IMR-90 (cell line): ENCODE results near the gene AGBL3. TPM values are rescaled to one million over a fixed set of nuclear protein-coding genes. Genes with fewer than 3 reads are reported as not detected.

Source experiments
- ATAC-seq: fragments of 200-7000 bp; cut with Tn5 transposase; 2 replicates; pipeline ENCODE4 v1.9.1; 2020; ENCODE audit warnings: low read depth, mild to moderate bottlenecking, moderate library complexity
- BruUV-seq: library from RNA; stranded (reverse); fragments of 400-500 nt; replicated peaks from 2 replicates; lab custom pipeline; 2021; lab: Mats Ljungman, UMichigan
- CTCF ChIA-PET: fragments of 300-600 bp; formaldehyde crosslinking; extraction: SDS; loops from one replicate; lab custom pipeline; 2021; ENCODE audit warnings: antibody characterized with exemption; lab: Yijun Ruan, JAX
- POLR2A ChIA-PET: fragments of 300-600 bp; sonication (Branson Sonifier 250); formaldehyde crosslinking; loops from one replicate; lab custom pipeline; 2022; ENCODE audit warnings: antibody characterized with exemption; ENCODE audit not compliant: unreplicated experiment; lab: Charles Lee
- DNase-seq: peaks from one replicate; pipeline ENCODE4 v3.0.0; 2013
- H2AFZ ChIP-seq: replicated peaks from 2 replicates; pipeline ENCODE3; 2013; ENCODE audit warnings: low read length, mild to moderate bottlenecking; ENCODE audit not compliant: poor library complexity
- H2AK5ac ChIP-seq: 2 replicates; pipeline ENCODE4 v1.6.1; 2013; ENCODE audit warnings: low read depth, low read length, inconsistent platforms
- H2AK9ac ChIP-seq: replicated peaks from 2 replicates; pipeline ENCODE3; 2013; ENCODE audit warnings: mild to moderate bottlenecking, low read depth, low read length, moderate library complexity; ENCODE audit not compliant: poor library complexity
- H2BK120ac ChIP-seq: 2 replicates; pipeline ENCODE4 v1.6.1; 2013; ENCODE audit warnings: low read depth, low read length, inconsistent platforms
- H2BK15ac ChIP-seq: 3 replicates; pipeline ENCODE4 v1.6.1; 2013; ENCODE audit warnings: low read depth, low read length, inconsistent platforms
- H2BK20ac ChIP-seq: 2 replicates; pipeline ENCODE4 v1.6.1; 2013; ENCODE audit warnings: low read depth, mild to moderate bottlenecking, inconsistent platforms, low read length, moderate library complexity
- H2BK5ac ChIP-seq: 2 replicates; pipeline ENCODE4 v1.6.1; 2013; ENCODE audit warnings: mild to moderate bottlenecking, low read depth, low read length, inconsistent platforms; ENCODE audit not compliant: poor library complexity, severe bottlenecking
- H3K14ac ChIP-seq: replicated peaks from 2 replicates; pipeline ENCODE4 v1.6.1; 2013; ENCODE audit warnings: low read depth, low read length, inconsistent platforms
- H3K18ac ChIP-seq: 2 replicates; pipeline ENCODE4 v1.6.1; 2013; ENCODE audit warnings: low read depth, low read length, control low read depth
- H3K23ac ChIP-seq: 2 replicates; pipeline ENCODE4 v1.6.1; 2013; ENCODE audit warnings: low read depth, low read length, inconsistent platforms
- H3K27ac ChIP-seq: 2 replicates; pipeline ENCODE4 v1.5.1; 2013; ENCODE audit warnings: mild to moderate bottlenecking, control low read depth, low read length; ENCODE audit not compliant: insufficient read depth
- H3K27me3 ChIP-seq: 2 replicates; pipeline ENCODE4 v1.6.1; 2013; ENCODE audit warnings: low read length; ENCODE audit not compliant: control insufficient read depth, insufficient read depth
- H3K36me3 ChIP-seq: 2 replicates; pipeline ENCODE4 v1.6.1; 2013; ENCODE audit warnings: low read length, mixed read lengths; ENCODE audit not compliant: control insufficient read depth, insufficient read depth
- H3K4ac ChIP-seq: 2 replicates; pipeline ENCODE4 v1.6.1; 2013; ENCODE audit warnings: low read depth, low read length, inconsistent platforms
- H3K4me1 ChIP-seq: 2 replicates; pipeline ENCODE4 v1.6.1; 2013; ENCODE audit warnings: low read length, mixed read lengths; ENCODE audit not compliant: control insufficient read depth, insufficient read depth
- H3K4me2 ChIP-seq: 2 replicates; pipeline ENCODE4 v1.6.1; 2013; ENCODE audit warnings: low read depth, mild to moderate bottlenecking, control low read depth, low read length, moderate library complexity
- H3K4me3 ChIP-seq: 2 replicates; pipeline ENCODE4 v1.5.1; 2013; ENCODE audit warnings: low read depth, mild to moderate bottlenecking, control low read depth, low read length, moderate library complexity; ENCODE audit not compliant: insufficient read depth
- H3K56ac ChIP-seq: 2 replicates; pipeline ENCODE4 v1.6.1; 2013; ENCODE audit warnings: low read length, inconsistent platforms; ENCODE audit not compliant: insufficient read depth; ENCODE audit errors: extremely low read depth
- H3K79me1 ChIP-seq, 2 experiments: 2 replicates each; pipeline ENCODE4 v1.6.1; 2013; ENCODE audit warnings: low read length in 2 of 2, inconsistent platforms in 1 of 2, low read depth in 1 of 2
- H3K9ac ChIP-seq: 2 replicates; pipeline ENCODE4 v1.6.1; 2013; ENCODE audit warnings: low read depth, low read length, control low read depth
- H3K9me1 ChIP-seq: 2 replicates; pipeline ENCODE4 v1.6.1; 2013; ENCODE audit warnings: low read length, inconsistent platforms; ENCODE audit not compliant: insufficient read depth
- H3K9me3 ChIP-seq: 2 replicates; pipeline ENCODE4 v1.6.1; 2013; ENCODE audit warnings: low read length; ENCODE audit not compliant: control insufficient read depth, insufficient read depth
- H4K20me1 ChIP-seq: 2 replicates; pipeline ENCODE4 v1.6.1; 2013; ENCODE audit warnings: low read length, inconsistent platforms; ENCODE audit not compliant: insufficient read depth
- H4K5ac ChIP-seq: 2 replicates; pipeline ENCODE4 v1.6.1; 2013; ENCODE audit warnings: mild to moderate bottlenecking, low read depth, low read length, control low read depth
- H4K8ac ChIP-seq, 2 experiments: 2 replicates each; pipeline ENCODE4 v1.6.1; 2013; ENCODE audit warnings: low read depth in 2 of 2, low read length in 2 of 2, control low read depth in 1 of 2, inconsistent platforms in 1 of 2
- H4K91ac ChIP-seq: 2 replicates; pipeline ENCODE4 v1.6.1; 2013; ENCODE audit warnings: low read depth, low read length, inconsistent platforms; ENCODE audit not compliant: insufficient read depth
- CEBPB ChIP-seq: IDR thresholded peaks from 2 replicates; pipeline ENCODE4 v1.6.1; 2012; ENCODE audit warnings: low read depth, low read length, improper control_type of control experiment
- FOS ChIP-seq: fragments of 150-350 bp; IDR thresholded peaks from 2 replicates; pipeline ENCODE4 v1.6.1; 2016; ENCODE audit warnings: low read depth, low read length
- MAFK ChIP-seq: IDR thresholded peaks from 2 replicates; pipeline ENCODE4 v1.6.1; 2012; ENCODE audit warnings: low read depth, low read length, improper control_type of control experiment
- MAZ ChIP-seq: IDR thresholded peaks from 2 replicates; pipeline ENCODE4 v1.6.1; 2012; ENCODE audit warnings: low read depth, mild to moderate bottlenecking, low read length, improper control_type of control experiment, moderate library complexity, borderline replicate concordance
- MXI1 ChIP-seq: IDR thresholded peaks from 2 replicates; pipeline ENCODE4 v1.6.1; 2012; ENCODE audit warnings: low read depth, mild to moderate bottlenecking, low read length, moderate library complexity, borderline replicate concordance
- NFE2L2 ChIP-seq: fragments of 150-350 bp; IDR thresholded peaks from 2 replicates; pipeline ENCODE4 v1.6.1; 2016; ENCODE audit warnings: low read depth, mild to moderate bottlenecking, low read length
- RAD21 ChIP-seq: IDR thresholded peaks from 2 replicates; pipeline ENCODE4 v1.6.1; 2012; ENCODE audit warnings: low read length, improper control_type of control experiment
- RCOR1 ChIP-seq: IDR thresholded peaks from 2 replicates; pipeline ENCODE4 v1.6.1; 2012; ENCODE audit warnings: mild to moderate bottlenecking, low read length, improper control_type of control experiment; ENCODE audit not compliant: insufficient replicate concordance
- RFX5 ChIP-seq: IDR thresholded peaks from 2 replicates; pipeline ENCODE4 v1.8.0; 2012; ENCODE audit warnings: low read depth, mild to moderate bottlenecking, low read length, moderate library complexity
- SMC3 ChIP-seq: fragments of 150-350 bp; IDR thresholded peaks from 2 replicates; pipeline ENCODE4 v1.6.1; 2016; ENCODE audit warnings: low read depth, mild to moderate bottlenecking, antibody characterized with exemption, low read length, moderate library complexity
- USF2 ChIP-seq: fragments of 150-350 bp; IDR thresholded peaks from 2 replicates; pipeline ENCODE4 v1.6.1; 2017; ENCODE audit warnings: mild to moderate bottlenecking, antibody characterized with exemption, low read length, low read depth
- WGBS, 2 experiments: methylation state at CpG; one replicate each; pipeline versions ENCODE4 v1.1.5 to v1.1.7; 2013; ENCODE audit warnings: missing lambda C conversion rate in 2 of 2; ENCODE audit not compliant: insufficient read length in 1 of 2; ENCODE audit errors: extremely low coverage in 2 of 2; 5-methylcytosine and 5-hydroxymethylcytosine counted together
- dilution Hi-C: fragments of 300-500 bp; cut with HindIII; formaldehyde crosslinking; loops from one replicate; pipeline ENCODE4 v1.14.3; 2018; ENCODE audit warnings: low sequenced_read_pairs; ENCODE audit not compliant: unreplicated experiment
- in situ Hi-C: fragments of 300-500 bp; cut with MboI; formaldehyde crosslinking; loops from 3 replicates; pipeline ENCODE4 v1.14.3; 2019; ENCODE audit warnings: low sequenced_read_pairs, inconsistent platforms, mixed read lengths
- intact Hi-C: fragments of 100-400 bp; cut with micrococcal nuclease; formaldehyde crosslinking; loops from 2 replicates; pipeline ENCODE4 v1.10.0; 2022
- polyA plus RNA-seq, 3 experiments: library from polyadenylated mRNA; depleted of rRNA; stranded (reverse); fragments of >200 nt; gene quantifications; 2 replicates each; pipeline ENCODE4 v1.2.3, GENCODE V29; 2012; ENCODE audit warnings: low replicate concordance in 1 of 3
- total RNA-seq: library from RNA; depleted of rRNA; stranded (reverse); fragments of >200 nt; gene quantifications from 2 replicates; pipeline ENCODE4 v1.2.3, GENCODE V29; 2012

Gene AGBL3
- total and polyA plus RNA-seq, 2 of the 4 experiments (the other 2 are of a cell fraction), result 0.18 to 0.65 TPM

- no peak overlapping the region for H2AK9ac ChIP-seq
- no peak overlapping the region for H2AK5ac ChIP-seq
- H2BK5ac ChIP-seq, result no peak overlapping the region
- H3K27me3 ChIP-seq, result no peaks in the 10 kb centered on the region
- H2BK15ac ChIP-seq, result no peak overlapping the region
- H3K79me1 ChIP-seq, result no peaks in the 10 kb centered on the region
- no peak overlapping the region for H4K91ac ChIP-seq
- H3K56ac ChIP-seq, result no peak overlapping the region
- H3K9me1 ChIP-seq, result no peaks in the 10 kb centered on the region; the same call in 1 of the 2 replicates
- no peak for ATAC-seq
- POLR2A ChIA-PET, result no interaction called here
- no peak overlapping the region for H4K8ac ChIP-seq
- no peak overlapping the region for H3K14ac ChIP-seq
- H3K36me3 ChIP-seq, result peaks cover 20% of the 10 kb centered on the region
- no peak overlapping the region for H2BK120ac ChIP-seq
- no peak overlapping the region for H3K18ac ChIP-seq
- H3K4ac ChIP-seq, result no peak overlapping the region
- no peak overlapping the region for H2BK20ac ChIP-seq
- H3K4me3 ChIP-seq, result no peak overlapping the region
- WGBS, 2 experiments, result no CpG with 5 or more reads among the region's 5 CpGs
- H4K20me1 ChIP-seq, result no peaks in the 10 kb centered on the region
- H2AFZ ChIP-seq, result no peak overlapping the region
- in situ Hi-C loops, result no loop called here
- no peak overlapping the region for H3K9ac ChIP-seq
- intact Hi-C loops, result no loop called here
- no peak overlapping the region for H4K5ac ChIP-seq
- H3K4me1 ChIP-seq, result no peaks in the 10 kb centered on the region
- CTCF ChIA-PET, result no interaction called here
- dilution Hi-C loops, result no loop called here
- BruUV-seq, result no TSS peak
- DNase-seq, result no peak
- no peak overlapping the region for H3K4me2 ChIP-seq
- no peak overlapping the region for H3K27ac ChIP-seq
- TF ChIP-seq MAZ, result no peak
- TF ChIP-seq USF2, result no peak
- TF ChIP-seq FOS, result no peak
- TF ChIP-seq RAD21, result no peak
- no peak for TF ChIP-seq MXI1
- TF ChIP-seq CEBPB, result no peak
- no peak for TF ChIP-seq SMC3
- TF ChIP-seq MAFK, result no peak
- no peak for TF ChIP-seq RFX5
- no peak for TF ChIP-seq RCOR1
- TF ChIP-seq NFE2L2, result no peak
- H3K23ac ChIP-seq, result no peak overlapping the region
- peaks cover 44% of the 10 kb centered on the region for H3K9me3 ChIP-seq
Measured at GRCh38 chr7:135180122-135180521, 193.8 kb downstream of the AGBL3 start.
